Keratinocyte (primary cell): Measurements from ENCODE around the gene MLLT10. TPM values are rescaled to one million over a fixed set of nuclear protein-coding genes. Genes with fewer than 3 reads are reported as not detected.
A peak's percentile ranks its signal among the peaks of the same experiment; 100 is the strongest.

ENCODE experiments used
- DNase-seq: peaks from one replicate; pipeline ENCODE4 v3.0.0-alpha.2; 2011; ENCODE audit warnings: low read depth, missing footprints, low spot score
- FAIRE-seq: peaks from 2 replicates; lab custom pipeline; 2011; peaks lifted over from hg19 to GRCh38; lab: Jason Lieb, UNC
- H2AFZ ChIP-seq: 2 replicates; pipeline ENCODE4 v1.6.0; 2012; ENCODE audit warnings: low read length, control low read depth, inconsistent platforms; ENCODE audit not compliant: control insufficient read depth
- H3K27ac ChIP-seq: 2 replicates; pipeline ENCODE4 v1.5.1; 2011; ENCODE audit warnings: low read length; ENCODE audit not compliant: control insufficient read depth, insufficient read depth
- H3K27me3 ChIP-seq: 3 replicates; pipeline ENCODE4 v1.6.0; 2011; ENCODE audit warnings: low read length; ENCODE audit not compliant: control insufficient read depth, insufficient read depth; ENCODE audit errors: extremely low read depth
- H3K36me3 ChIP-seq, 2 experiments: 2 replicates in 1 of 2; 3 replicates in 1 of 2; pipeline ENCODE4 v1.5.1; 2011; ENCODE audit warnings: low read length in 2 of 2, mild to moderate bottlenecking in 1 of 2; ENCODE audit not compliant: control insufficient read depth in 2 of 2, insufficient read depth in 2 of 2; ENCODE audit errors: extremely low read depth in 1 of 2
- H3K4me1 ChIP-seq: 3 replicates; pipeline ENCODE4 v1.5.1; 2011; ENCODE audit warnings: low read length; ENCODE audit not compliant: control insufficient read depth, insufficient read depth; ENCODE audit errors: extremely low read depth
- H3K4me2 ChIP-seq: 3 replicates; pipeline ENCODE4 v1.6.0; 2011; ENCODE audit warnings: low read depth, low read length; ENCODE audit not compliant: control insufficient read depth, insufficient read depth; ENCODE audit errors: extremely low read depth
- H3K4me3 ChIP-seq, 3 experiments: fragments of 200-600 bp in 1 of 3; sonication (generic) in 1 of 3; 2 replicates in 2 of 3; 3 replicates in 1 of 3; pipeline ENCODE4 v1.5.1; 2011 to 2016; ENCODE audit warnings: low read length in 3 of 3, mild to moderate bottlenecking in 3 of 3, control low read depth in 2 of 3, inconsistent platforms in 1 of 3, low read depth in 1 of 3, mixed read lengths in 1 of 3, mixed run types in 1 of 3, moderate library complexity in 1 of 3; ENCODE audit not compliant: control insufficient read depth in 2 of 3, insufficient read depth in 2 of 3; ENCODE audit errors: extremely low read depth in 1 of 3
- H3K79me2 ChIP-seq: 2 replicates; pipeline ENCODE4 v1.6.0; 2012; ENCODE audit warnings: low read length; ENCODE audit not compliant: control insufficient read depth, insufficient read depth
- H3K9ac ChIP-seq: 3 replicates; pipeline ENCODE4 v1.6.0; 2011; ENCODE audit warnings: low read length; ENCODE audit not compliant: control insufficient read depth, insufficient read depth; ENCODE audit errors: extremely low read depth
- H3K9me1 ChIP-seq: 3 replicates; pipeline ENCODE4 v1.6.0; 2011; ENCODE audit warnings: low read length; ENCODE audit not compliant: control insufficient read depth, insufficient read depth; ENCODE audit errors: extremely low read depth
- H3K9me3 ChIP-seq: 2 replicates; pipeline ENCODE4 v1.5.1; 2012; ENCODE audit warnings: low read depth, low read length; ENCODE audit not compliant: control insufficient read depth
- H4K20me1 ChIP-seq: 3 replicates; pipeline ENCODE4 v1.6.0; 2011; ENCODE audit warnings: low read length; ENCODE audit not compliant: control insufficient read depth, insufficient read depth; ENCODE audit errors: extremely low read depth
- EZH2 ChIP-seq: IDR thresholded peaks from one replicate; pipeline ENCODE4 v1.6.1; 2012; ENCODE audit warnings: inconsistent platforms, mild to moderate bottlenecking, low read length, moderate library complexity
- dilution Hi-C: fragments of 300-500 bp; cut with MboI; formaldehyde crosslinking; loops from one replicate; pipeline ENCODE4 v1.7.0; 2020; ENCODE audit warnings: low sequenced_read_pairs; ENCODE audit not compliant: extremely low pct_ligation_motif_present
- polyA plus RNA-seq, 5 experiments: library from polyadenylated mRNA; depleted of rRNA in 3 of 5; stranded (reverse) in 3 of 5; stranded (forward) in 1 of 5; unstranded in 1 of 5; fragments of >200 nt; gene quantifications; 1 replicate in 1 of 5; 2 replicates in 3 of 5; 3 replicates in 1 of 5; pipeline versions ENCODE4 v1.2.1 to v1.2.3, GENCODE V29; 2011 to 2012; ENCODE audit warnings: missing spikeins in 2 of 5, low read depth in 1 of 5, low replicate concordance in 1 of 5
- TF ChIP-seq, protein P1 (sequence below), 3 experiments: IDR thresholded peaks in 1 of 3; conservative IDR thresholded peaks in 1 of 3; optimal IDR thresholded peaks in 1 of 3; 2 replicates in 2 of 3; 3 replicates in 1 of 3; pipeline versions ENCODE3 to v1.5.1; 2011; ENCODE audit warnings: low read length in 3 of 3, mild to moderate bottlenecking in 3 of 3, moderate library complexity in 2 of 3, control low read depth in 1 of 3, inconsistent platforms in 1 of 3; ENCODE audit not compliant: insufficient read depth in 2 of 3; ENCODE audit errors: extremely low read depth in 1 of 3

The MLLT10 gene
- polyA plus RNA-seq, 1 donor (not counting 4 experiments of a cell fraction or from before 2014, with no cell fraction given) = 40.2 TPM

DNA sequence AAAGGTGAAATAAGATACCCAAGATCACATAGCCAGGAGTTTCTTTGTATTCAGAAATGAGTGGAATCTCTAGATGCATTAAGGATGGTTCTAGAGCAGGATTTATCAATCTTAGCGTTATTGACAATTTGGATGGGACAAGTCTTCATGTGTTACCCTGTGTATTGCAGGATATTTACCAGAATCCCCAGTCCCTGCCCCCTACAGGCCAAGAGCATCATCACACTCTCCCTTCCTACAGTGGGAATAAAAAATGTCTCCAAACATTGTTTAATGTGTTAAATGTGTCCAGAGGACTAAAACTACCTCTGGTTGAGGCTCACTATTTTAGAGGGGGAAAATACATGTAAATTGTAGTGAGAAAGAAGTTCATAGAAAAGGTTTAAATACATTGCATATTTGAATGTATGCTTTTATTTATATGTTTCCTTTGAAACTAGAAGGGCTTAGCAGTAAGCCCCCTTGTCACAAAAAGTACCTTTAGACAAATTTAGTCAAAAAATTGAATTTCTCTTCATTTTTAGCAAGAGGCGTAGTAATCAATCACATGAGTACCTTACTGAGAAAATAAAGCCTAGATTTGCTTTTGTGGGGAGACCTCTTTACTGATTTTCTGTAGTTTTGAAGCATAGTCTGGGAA is 141.2 kb downstream of the MLLT10 start:
- H3K79me2 ChIP-seq = peaks cover 5% of the 10 kb centered on the region
- H3K9ac ChIP-seq = no peak overlapping the region
- H3K9me1 ChIP-seq = no peaks in the 10 kb centered on the region
- H3K4me2 ChIP-seq = no peak overlapping the region
- H3K27me3 ChIP-seq = no peaks in the 10 kb centered on the region
- no peak overlapping the region for H3K4me3 ChIP-seq
- DNase-seq (no peak), FAIRE-seq (peak; percentile 51)
- no peak overlapping the region for H3K27ac ChIP-seq
- dilution Hi-C loops = no loop called here
- peaks cover 3 to 8% of the 10 kb centered on the region in 2 experiments for H3K36me3 ChIP-seq
- H2AFZ ChIP-seq = no peak overlapping the region
- no peaks in the 10 kb centered on the region for H3K9me3 ChIP-seq
- no peaks in the 10 kb centered on the region for H4K20me1 ChIP-seq
- H3K4me1 ChIP-seq = no peaks in the 10 kb centered on the region
- TF ChIP-seq EZH2 = no peak
- TF ChIP-seq, protein P1, sequence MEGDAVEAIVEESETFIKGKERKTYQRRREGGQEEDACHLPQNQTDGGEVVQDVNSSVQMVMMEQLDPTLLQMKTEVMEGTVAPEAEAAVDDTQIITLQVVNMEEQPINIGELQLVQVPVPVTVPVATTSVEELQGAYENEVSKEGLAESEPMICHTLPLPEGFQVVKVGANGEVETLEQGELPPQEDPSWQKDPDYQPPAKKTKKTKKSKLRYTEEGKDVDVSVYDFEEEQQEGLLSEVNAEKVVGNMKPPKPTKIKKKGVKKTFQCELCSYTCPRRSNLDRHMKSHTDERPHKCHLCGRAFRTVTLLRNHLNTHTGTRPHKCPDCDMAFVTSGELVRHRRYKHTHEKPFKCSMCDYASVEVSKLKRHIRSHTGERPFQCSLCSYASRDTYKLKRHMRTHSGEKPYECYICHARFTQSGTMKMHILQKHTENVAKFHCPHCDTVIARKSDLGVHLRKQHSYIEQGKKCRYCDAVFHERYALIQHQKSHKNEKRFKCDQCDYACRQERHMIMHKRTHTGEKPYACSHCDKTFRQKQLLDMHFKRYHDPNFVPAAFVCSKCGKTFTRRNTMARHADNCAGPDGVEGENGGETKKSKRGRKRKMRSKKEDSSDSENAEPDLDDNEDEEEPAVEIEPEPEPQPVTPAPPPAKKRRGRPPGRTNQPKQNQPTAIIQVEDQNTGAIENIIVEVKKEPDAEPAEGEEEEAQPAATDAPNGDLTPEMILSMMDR (optimal IDR thresholded peaks at IDR 0.05 in 1 of 3, IDR thresholded peaks at IDR 0.05 in 1 of 3, conservative IDR thresholded peaks at IDR 0.05 in 1 of 3; ENCODE audit: extremely low read depth in 1 of 3, insufficient read depth in 2 of 3, low read length in 3 of 3) = peak; percentile 71 to 93 (median 76)

DNA sequence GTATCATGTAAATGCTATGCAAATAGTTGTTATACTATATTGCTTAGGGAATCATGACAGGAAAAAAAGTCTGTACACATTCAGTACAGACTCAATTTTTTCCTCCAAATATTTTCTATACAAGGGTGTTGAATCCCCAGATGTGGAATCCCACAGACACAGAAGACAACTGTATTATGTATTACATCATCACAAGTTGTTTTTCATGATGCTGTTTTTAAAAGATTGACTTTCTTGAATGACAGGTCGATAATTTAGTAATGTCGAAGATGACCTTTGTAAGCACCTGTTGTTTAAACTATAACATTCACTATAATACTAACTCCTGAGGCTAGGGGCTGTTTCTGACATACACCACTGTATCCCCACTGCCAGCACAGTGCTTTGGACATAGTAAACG is 143.5 kb downstream of the MLLT10 start:
- peaks cover 11% of the 10 kb centered on the region for H3K4me1 ChIP-seq
- FAIRE-seq = no peak
- no peak overlapping the region for H3K9ac ChIP-seq
- no peaks in the 10 kb centered on the region for H4K20me1 ChIP-seq
- dilution Hi-C loops = no loop called here
- no peak overlapping the region for H3K4me2 ChIP-seq
- no peaks in the 10 kb centered on the region for H3K9me3 ChIP-seq
- no peaks in the 10 kb centered on the region for H3K27me3 ChIP-seq
- peaks cover 0 to 5% of the 10 kb centered on the region in 2 experiments for H3K36me3 ChIP-seq
- no peak overlapping the region for H3K4me3 ChIP-seq
- no peaks in the 10 kb centered on the region for H3K9me1 ChIP-seq
- DNase-seq = no peak
- TF ChIP-seq, protein P1 (optimal IDR thresholded peaks at IDR 0.05 in 1 of 3, IDR thresholded peaks at IDR 0.05 in 1 of 3, conservative IDR thresholded peaks at IDR 0.05 in 1 of 3; ENCODE audit: extremely low read depth in 1 of 3, insufficient read depth in 2 of 3, low read length in 3 of 3) = no peak
- TF ChIP-seq EZH2 = no peak
- H2AFZ ChIP-seq = no peak overlapping the region
- H3K79me2 ChIP-seq = peaks cover 3% of the 10 kb centered on the region
- no peak overlapping the region for H3K27ac ChIP-seq
